ENCODE results near the gene CCDC69.

CCDC69 gene

GRCh38 chr5:151157426-151158286 lies 66.2 kb downstream of the CCDC69 start, which contains the start of gene ANXA6:
ANXA6 (minus strand) TSS chr5:151157779; CDS start chr5:151147901, 9,878 bp downstream.
- no peak for TF ChIP-seq CTCF (IDR thresholded peaks at IDR 0.05; ENCODE audit: borderline replicate concordance, insufficient read depth, low read depth, low read length)
- peak within 1 kb of the TSS; percentile 90 for H3K4me3 ChIP-seq (ENCODE audit: low read depth, low read length)

DNA sequence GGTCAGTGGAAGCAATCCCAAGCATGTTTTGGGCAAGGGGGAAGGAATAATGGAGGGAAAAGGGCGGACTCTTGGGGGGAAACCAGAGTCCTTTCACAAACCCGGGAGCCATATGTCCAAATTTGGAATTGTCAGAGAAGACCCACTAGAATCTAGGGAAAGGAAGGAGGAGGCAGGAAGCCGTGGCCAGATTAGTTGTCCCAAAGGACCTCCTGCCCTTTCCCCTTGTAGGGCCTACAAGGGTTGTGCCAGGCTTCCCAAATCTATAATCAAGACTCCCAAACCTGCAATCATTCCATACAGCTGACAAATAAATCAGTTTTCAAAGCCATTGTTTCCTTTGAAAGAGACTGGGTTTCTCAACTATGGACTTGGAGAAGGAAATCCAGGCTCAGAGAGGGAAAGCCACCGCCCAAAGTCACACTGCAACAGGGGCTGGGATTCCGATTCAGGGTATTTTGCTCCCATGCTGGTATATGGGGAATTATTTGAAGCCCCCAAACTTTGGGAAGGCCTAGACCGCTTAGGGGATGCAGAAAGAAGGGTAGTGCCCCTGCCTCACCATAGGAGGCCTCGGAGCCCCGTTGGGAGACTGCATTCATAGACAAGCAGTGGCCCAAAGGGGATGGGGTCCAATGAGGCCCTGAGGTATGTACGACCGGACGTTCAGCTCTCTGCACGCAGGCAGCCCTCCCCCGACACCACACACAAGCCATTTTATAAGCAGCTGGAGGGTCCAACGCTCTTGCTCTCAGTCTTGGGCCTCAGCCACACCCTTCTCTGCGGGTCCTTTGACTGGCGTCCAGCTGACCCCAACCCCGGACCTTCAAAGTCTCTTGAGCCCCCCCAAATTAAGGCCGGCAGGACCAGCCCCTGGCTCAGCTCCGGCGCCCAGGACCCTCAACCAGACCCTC lies 67.1 kb downstream of the CCDC69 start:
- TF ChIP-seq CTCF (IDR thresholded peaks at IDR 0.05; ENCODE audit: borderline replicate concordance, insufficient read depth, low read depth, low read length): no peak
- H3K4me3 ChIP-seq (ENCODE audit: low read depth, low read length): peak overlapping the region; percentile 90

DNA sequence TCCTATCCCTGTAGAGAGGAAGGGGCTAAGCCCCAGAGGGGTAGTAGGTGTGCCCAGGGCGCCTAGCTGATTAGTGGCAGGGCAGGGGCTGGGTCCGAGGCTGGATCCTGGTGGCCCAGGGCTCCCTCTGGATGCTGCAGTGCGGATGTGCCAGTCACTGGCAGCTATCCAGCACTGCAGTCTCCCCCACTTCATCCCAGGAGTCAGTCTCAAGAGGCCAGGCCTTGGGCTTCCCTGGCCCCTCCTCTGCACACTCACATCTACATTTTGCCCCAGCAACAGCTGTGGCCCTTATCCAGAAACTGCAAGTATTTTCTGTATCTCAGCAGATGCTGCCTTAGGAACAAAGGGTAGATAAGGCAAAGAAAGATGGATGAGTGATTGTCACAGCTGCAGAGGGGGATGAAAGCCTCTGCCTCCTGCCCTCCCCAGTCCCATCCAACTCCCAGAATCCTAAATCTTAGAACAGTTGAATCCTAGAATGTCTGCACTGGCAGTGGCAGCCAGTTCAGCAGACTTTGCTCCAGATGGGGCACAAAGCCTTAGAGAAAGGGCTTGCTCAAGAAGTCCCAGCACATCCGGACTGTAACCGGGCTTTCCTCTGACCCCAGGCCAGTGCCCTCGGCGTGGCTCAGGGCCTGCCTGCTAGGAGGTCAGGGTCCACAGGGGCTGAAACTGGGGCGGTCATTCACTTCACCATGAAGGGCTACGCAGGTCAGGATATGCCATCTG lies 68.0 kb downstream of the CCDC69 start:
- peak overlapping the region; percentile 90 for H3K4me3 ChIP-seq (ENCODE audit: low read depth, low read length)
- TF ChIP-seq CTCF (IDR thresholded peaks at IDR 0.05; ENCODE audit: borderline replicate concordance, insufficient read depth, low read depth, low read length): no peak

- TF ChIP-seq CTCF (IDR thresholded peaks at IDR 0.05; ENCODE audit: borderline replicate concordance, insufficient read depth, low read depth, low read length): no peak
- H3K4me3 ChIP-seq (ENCODE audit: low read depth, low read length): peak overlapping the region; percentile 90
Observed at GRCh38 chr5:151154931-151155774, 68.7 kb downstream of the CCDC69 start.

- no peak overlapping the region for H3K4me3 ChIP-seq (ENCODE audit: low read depth, low read length)
- TF ChIP-seq CTCF (IDR thresholded peaks at IDR 0.05; ENCODE audit: borderline replicate concordance, insufficient read depth, low read depth, low read length): no peak
Observed at GRCh38 chr5:151153766-151154272, 70.1 kb downstream of the CCDC69 start.

- TF ChIP-seq CTCF (IDR thresholded peaks at IDR 0.05; ENCODE audit: borderline replicate concordance, insufficient read depth, low read depth, low read length): no peak
- no peak overlapping the region for H3K4me3 ChIP-seq (ENCODE audit: low read depth, low read length)
Observed at GRCh38 chr5:151153300-151153699, 70.6 kb downstream of the CCDC69 start.

Data from GM12875 (cell line).